Chondrocyte (in vitro differentiated cells): Measurements from ENCODE around the gene SMARCA4. TPM values are rescaled to one million over a fixed set of nuclear protein-coding genes. Genes with fewer than 3 reads are reported as not detected.
A peak's percentile ranks its signal among the peaks of the same experiment; 100 is the strongest.

Experiments
- DNase-seq: peaks from one replicate; pipeline ENCODE4 v3.0.0; 2021; ENCODE audit warnings: mixed read lengths, low spot score
- H3K27ac Mint-ChIP-seq: one replicate; pipeline ENCODE4 v1.8.0; 2021; ENCODE audit warnings: mild to moderate bottlenecking, moderate library complexity, mixed read lengths; ENCODE audit not compliant: unreplicated experiment
- H3K27me3 Mint-ChIP-seq: 2 replicates; pipeline ENCODE4 v1.8.0; 2021; ENCODE audit warnings: low read depth, mixed read lengths
- H3K36me3 Mint-ChIP-seq: 2 replicates; pipeline ENCODE4 v1.8.0; 2021; ENCODE audit warnings: low read depth, mixed read lengths
- H3K4me1 Mint-ChIP-seq: 2 replicates; pipeline ENCODE4 v1.8.0; 2021; ENCODE audit warnings: low read depth, mild to moderate bottlenecking, mixed read lengths
- H3K4me3 Mint-ChIP-seq: one replicate; pipeline ENCODE4 v1.8.0; 2021; ENCODE audit warnings: mild to moderate bottlenecking, moderate library complexity, mixed read lengths; ENCODE audit not compliant: unreplicated experiment
- H3K9me3 Mint-ChIP-seq: 2 replicates; pipeline ENCODE4 v1.8.0; 2021; ENCODE audit warnings: low read depth, mixed read lengths
- total RNA-seq: library from RNA; stranded (reverse); gene quantifications from 3 replicates; pipeline ENCODE4 v1.2.1, GENCODE V29; 2021
- TF ChIP-seq, protein P1 (sequence below): fragments of 200-600 bp; sonication (generic); IDR thresholded peaks from 2 replicates; pipeline ENCODE4 v1.5.0; 2021; ENCODE audit warnings: antibody characterized with exemption, mild to moderate bottlenecking, moderate library complexity

Gene SMARCA4
- total RNA-seq, 1 donor from 2014 or later: 107 TPM

- H3K27ac Mint-ChIP-seq: peak overlapping the region; percentile 49
- peaks cover 12% of the 10 kb centered on the region for H3K4me1 Mint-ChIP-seq
These were observed 36.2 kb upstream of the SMARCA4 start for GRCh38 chr19:10924597-10924996.

GRCh38 chr19:10927730-10928562, 32.9 kb upstream of the SMARCA4 start:
- Mint-ChIP-seq H3K4me3 (peak overlapping the region; percentile 89), H3K27ac (peak overlapping the region; percentile 95), H3K27me3 (no peaks in the 10 kb centered on the region), H3K9me3 (no peaks in the 10 kb centered on the region), H3K36me3 (peaks cover 9% of the 10 kb centered on the region), H3K4me1 (peaks cover 23% of the 10 kb centered on the region)
- TF ChIP-seq, protein P1, sequence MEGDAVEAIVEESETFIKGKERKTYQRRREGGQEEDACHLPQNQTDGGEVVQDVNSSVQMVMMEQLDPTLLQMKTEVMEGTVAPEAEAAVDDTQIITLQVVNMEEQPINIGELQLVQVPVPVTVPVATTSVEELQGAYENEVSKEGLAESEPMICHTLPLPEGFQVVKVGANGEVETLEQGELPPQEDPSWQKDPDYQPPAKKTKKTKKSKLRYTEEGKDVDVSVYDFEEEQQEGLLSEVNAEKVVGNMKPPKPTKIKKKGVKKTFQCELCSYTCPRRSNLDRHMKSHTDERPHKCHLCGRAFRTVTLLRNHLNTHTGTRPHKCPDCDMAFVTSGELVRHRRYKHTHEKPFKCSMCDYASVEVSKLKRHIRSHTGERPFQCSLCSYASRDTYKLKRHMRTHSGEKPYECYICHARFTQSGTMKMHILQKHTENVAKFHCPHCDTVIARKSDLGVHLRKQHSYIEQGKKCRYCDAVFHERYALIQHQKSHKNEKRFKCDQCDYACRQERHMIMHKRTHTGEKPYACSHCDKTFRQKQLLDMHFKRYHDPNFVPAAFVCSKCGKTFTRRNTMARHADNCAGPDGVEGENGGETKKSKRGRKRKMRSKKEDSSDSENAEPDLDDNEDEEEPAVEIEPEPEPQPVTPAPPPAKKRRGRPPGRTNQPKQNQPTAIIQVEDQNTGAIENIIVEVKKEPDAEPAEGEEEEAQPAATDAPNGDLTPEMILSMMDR: no peak
- DNase-seq: no peak

More at GRCh38 chr19:10924597-10924996, 36.2 kb upstream of the SMARCA4 start:
- Mint-ChIP-seq H3K4me3 (no peak overlapping the region), H3K36me3 (peaks cover 10% of the 10 kb centered on the region), H3K27me3 (no peaks in the 10 kb centered on the region), H3K9me3 (no peaks in the 10 kb centered on the region)
- TF ChIP-seq, protein P1: no peak
- DNase-seq: no peak

- Mint-ChIP-seq H3K4me3 (peak within 1 kb of the TSS; percentile 89), H3K4me1 (peaks cover 23% of the 10 kb centered on the region), H3K36me3 (peaks cover 7% of the 10 kb centered on the region), H3K9me3 (no peaks in the 10 kb centered on the region), H3K27ac (peak within 1 kb of the TSS; percentile 95), H3K27me3 (no peaks in the 10 kb centered on the region)
- peak; percentile 99 for DNase-seq
- TF ChIP-seq, protein P1: peak; percentile 20
These were observed 32.0 kb upstream of the SMARCA4 start, which contains the start of the genes TIMM29 and YIPF2 for GRCh38 chr19:10928563-10929401. TSS of gene TIMM29 (plus strand) at chr19:10928811. CDS start at chr19:10928823, 12 bp downstream. TSS of gene YIPF2 (minus strand) at chr19:10928639. CDS start at chr19:10928410, 229 bp downstream.

DNA sequence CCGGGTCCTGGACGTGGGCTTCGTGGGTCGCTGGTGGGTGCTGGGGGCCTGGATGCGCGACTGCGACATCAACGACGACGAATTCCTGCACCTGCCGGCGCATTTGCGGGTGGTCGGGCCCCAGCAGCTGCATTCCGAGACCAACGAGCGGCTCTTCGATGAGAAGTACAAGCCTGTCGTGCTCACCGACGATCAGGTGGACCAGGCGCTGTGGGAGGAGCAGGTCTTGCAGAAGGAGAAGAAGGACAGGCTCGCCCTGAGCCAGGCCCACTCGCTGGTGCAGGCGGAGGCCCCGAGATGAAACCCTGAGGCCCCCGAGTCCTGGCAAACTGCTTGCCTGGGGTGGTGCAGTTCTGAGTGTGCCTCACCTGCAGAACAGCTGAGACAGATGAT, 31.4 kb upstream of the SMARCA4 start:
- peaks cover 23% of the 10 kb centered on the region for H3K4me1 Mint-ChIP-seq
- DNase-seq: peak; percentile 86
- H3K4me3 Mint-ChIP-seq: peak overlapping the region; percentile 89
- no peaks in the 10 kb centered on the region for H3K9me3 Mint-ChIP-seq
- TF ChIP-seq, protein P1: no peak
- no peaks in the 10 kb centered on the region for H3K27me3 Mint-ChIP-seq
- H3K27ac Mint-ChIP-seq: peak overlapping the region; percentile 71
- peaks cover 7% of the 10 kb centered on the region for H3K36me3 Mint-ChIP-seq
